Neuronal stem cell (in vitro differentiated cells): ENCODE results near the gene CALML4.
"Not testable (repeated sequence)": the region's sequence is repeated elsewhere in the genome, so short reads cannot be mapped to it uniquely, and the experiment has no call there.

Experiments used
- DNase-seq: peaks from one replicate; pipeline ENCODE4 v3.0.0-alpha.2; 2013; ENCODE audit warnings: low spot score
- H2AFZ ChIP-seq: one replicate; pipeline ENCODE4 v1.6.1; 2013; ENCODE audit warnings: mild to moderate bottlenecking, low read length, inconsistent platforms
- H2AK5ac ChIP-seq: 2 replicates; pipeline ENCODE4 v1.6.1; 2013; ENCODE audit warnings: low read depth, mild to moderate bottlenecking, inconsistent platforms, low read length, moderate library complexity, mixed read lengths
- H2BK120ac ChIP-seq: 2 replicates; pipeline ENCODE4 v1.6.1; 2013; ENCODE audit warnings: low read depth, mild to moderate bottlenecking, inconsistent platforms, low read length, moderate library complexity, mixed read lengths
- H2BK12ac ChIP-seq: one replicate; pipeline ENCODE4 v1.6.1; 2013; ENCODE audit warnings: low read length, inconsistent platforms
- H2BK15ac ChIP-seq: 2 replicates; pipeline ENCODE4 v1.6.1; 2013; ENCODE audit warnings: mild to moderate bottlenecking, low read length, inconsistent platforms, mixed read lengths
- H2BK5ac ChIP-seq: one replicate; pipeline ENCODE4 v1.6.1; 2013; ENCODE audit warnings: inconsistent platforms, mild to moderate bottlenecking, low read length, moderate library complexity
- H3K14ac ChIP-seq: one replicate; pipeline ENCODE4 v1.6.1; 2013; ENCODE audit warnings: low read length, inconsistent platforms
- H3K18ac ChIP-seq: 2 replicates; pipeline ENCODE4 v1.6.1; 2013; ENCODE audit warnings: low read length, inconsistent platforms
- H3K23ac ChIP-seq: 2 replicates; pipeline ENCODE4 v1.6.1; 2013; ENCODE audit warnings: low read depth, mild to moderate bottlenecking, mixed read lengths, low read length, inconsistent platforms; ENCODE audit not compliant: poor library complexity
- H3K27ac ChIP-seq: replicated peaks from 3 replicates; pipeline ENCODE4 v1.5.1; 2013; ENCODE audit warnings: low read length, inconsistent platforms
- H3K27me3 ChIP-seq, 3 experiments: 2 replicates each; pipeline ENCODE4 v1.6.1; 2013; ENCODE audit warnings: low read length in 3 of 3, mild to moderate bottlenecking in 2 of 3, inconsistent platforms in 1 of 3, low read depth in 1 of 3, mixed read lengths in 1 of 3, moderate library complexity in 1 of 3; ENCODE audit not compliant: control insufficient read depth in 3 of 3, insufficient read depth in 3 of 3
- H3K36me3 ChIP-seq, 2 donors: replicated peaks in 1 of 2; 2 replicates each; pipeline ENCODE4 v1.6.1; 2013; ENCODE audit warnings: low read length in 2 of 2; ENCODE audit not compliant: control insufficient read depth in 2 of 2, insufficient read depth in 2 of 2
- H3K4ac ChIP-seq: 2 replicates; pipeline ENCODE4 v1.6.1; 2013; ENCODE audit warnings: inconsistent platforms, mild to moderate bottlenecking, low read length, moderate library complexity
- H3K4me1 ChIP-seq, 2 donors: 1 replicate in 1 of 2; 2 replicates in 1 of 2; pipeline ENCODE4 v1.6.1; 2013; ENCODE audit warnings: low read length in 2 of 2, low read depth in 1 of 2; ENCODE audit not compliant: control insufficient read depth in 2 of 2, insufficient read depth in 1 of 2
- H3K4me2 ChIP-seq: one replicate; pipeline ENCODE4 v1.6.1; 2013; ENCODE audit warnings: mild to moderate bottlenecking, low read length, inconsistent platforms; ENCODE audit not compliant: insufficient read depth, poor library complexity, severe bottlenecking
- H3K4me3 ChIP-seq, 2 donors: 2 replicates each; pipeline ENCODE4 v1.5.1; 2013; ENCODE audit warnings: low read length in 2 of 2, mild to moderate bottlenecking in 2 of 2, inconsistent platforms in 1 of 2, moderate library complexity in 1 of 2
- H3K79me1 ChIP-seq: one replicate; pipeline ENCODE4 v1.6.1; 2013; ENCODE audit warnings: low read depth, mild to moderate bottlenecking, inconsistent platforms, low read length, moderate library complexity
- H3K9ac ChIP-seq: one replicate; pipeline ENCODE4 v1.6.1; 2013; ENCODE audit warnings: mild to moderate bottlenecking, low read depth, low read length, inconsistent platforms; ENCODE audit not compliant: poor library complexity
- H3K9me3 ChIP-seq, 2 donors: replicated peaks in 1 of 2; 2 replicates each; pipeline versions ENCODE3 to v1.6.1; 2013; ENCODE audit warnings: low read length in 2 of 2, mild to moderate bottlenecking in 2 of 2, inconsistent platforms in 1 of 2, low read depth in 1 of 2, mixed read lengths in 1 of 2, moderate library complexity in 1 of 2; ENCODE audit not compliant: control insufficient read depth in 2 of 2, insufficient read depth in 1 of 2
- H4K8ac ChIP-seq: one replicate; pipeline ENCODE4 v1.6.1; 2013; ENCODE audit warnings: low read depth, mild to moderate bottlenecking, inconsistent platforms, low read length, moderate library complexity
- H4K91ac ChIP-seq: one replicate; pipeline ENCODE4 v1.6.1; 2013; ENCODE audit warnings: low read length, low read depth, mild to moderate bottlenecking, inconsistent platforms; ENCODE audit not compliant: poor library complexity
- WGBS, 2 donors: extraction: QIAGEN DNeasy Blood & Tissue Kit; methylation state at CpG; one replicate each; pipeline ENCODE4 v1.1.7; 2013; ENCODE audit warnings: missing lambda C conversion rate in 2 of 2, mixed read lengths in 1 of 2; ENCODE audit not compliant: insufficient read length in 2 of 2, insufficient replicate concordance in 1 of 2; ENCODE audit errors: extremely low coverage in 2 of 2; 5-methylcytosine and 5-hydroxymethylcytosine counted together

The CALML4 gene

DNA sequence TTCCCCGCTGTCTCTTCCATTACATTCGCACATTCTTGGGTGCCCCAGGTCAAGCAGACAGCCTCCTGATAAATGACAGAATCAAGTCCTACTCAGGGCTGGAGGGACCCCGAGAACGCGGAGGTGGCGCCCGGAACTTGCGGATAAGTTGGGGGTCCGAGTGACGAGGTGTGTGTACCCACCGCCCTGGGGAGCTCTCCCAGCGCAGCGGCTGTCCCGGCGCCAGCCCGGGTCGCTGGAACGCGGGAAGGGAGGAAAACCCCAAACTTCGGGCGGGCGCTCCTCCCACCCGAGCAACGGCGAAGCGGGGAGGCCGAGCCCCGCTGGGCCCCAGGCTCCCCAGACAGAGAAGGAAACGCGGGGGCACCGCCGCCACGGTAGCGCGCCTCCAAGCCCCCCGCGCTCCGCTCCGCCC is 23.8 kb upstream of the CALML4 start:
- peak overlapping the region; percentile 95 for H3K9ac ChIP-seq
- no peak overlapping the region for H4K8ac ChIP-seq
- no peak overlapping the region for H2BK120ac ChIP-seq
- H3K27me3 ChIP-seq, result no peaks in the 10 kb centered on the region
- H2BK5ac ChIP-seq, result peak overlapping the region; percentile 76
- H3K4me2 ChIP-seq, result peak overlapping the region; percentile 98
- peak overlapping the region; percentile 93 for H2AFZ ChIP-seq
- no peak overlapping the region for H2BK12ac ChIP-seq
- H3K79me1 ChIP-seq, result peaks cover 9% of the 10 kb centered on the region
- peak overlapping the region; percentile 33 for H2BK15ac ChIP-seq
- H3K23ac ChIP-seq, result peak overlapping the region; percentile 75
- peaks cover 17% of the 10 kb centered on the region in 2 donors for H3K4me1 ChIP-seq
- peak overlapping the region; percentile 1 for H3K14ac ChIP-seq
- peak overlapping the region; percentile 96 for H3K18ac ChIP-seq
- no peak overlapping the region for H3K4ac ChIP-seq
- H3K9me3 ChIP-seq, result peaks cover 0 to 3% of the 10 kb centered on the region in 2 donors
- peaks cover 0 to 12% of the 10 kb centered on the region in 2 donors for H3K36me3 ChIP-seq
- DNase-seq, result no peak
- peak overlapping the region; percentile 83 to 86 for H3K4me3 ChIP-seq
- H4K91ac ChIP-seq, result no peak overlapping the region
- no peak overlapping the region for H3K27ac ChIP-seq
- peak overlapping the region; percentile 30 for H2AK5ac ChIP-seq
- WGBS, 2 donors, result no CpG with 5 or more reads among the region's 39 CpGs

- H3K9me3 ChIP-seq, result peaks cover 2 to 7% of the 10 kb centered on the region in 2 donors
- peak overlapping the region; percentile 93 for H2AFZ ChIP-seq
- no peak overlapping the region for H4K91ac ChIP-seq
- peaks cover 10% of the 10 kb centered on the region for H3K79me1 ChIP-seq
- no peak overlapping the region for H2BK120ac ChIP-seq
- H3K27me3 ChIP-seq, result no peaks in the 10 kb centered on the region
- peak overlapping the region; percentile 33 for H3K9ac ChIP-seq
- peak overlapping the region; percentile 96 for H3K18ac ChIP-seq
- peaks cover 0 to 15% of the 10 kb centered on the region in 2 donors for H3K36me3 ChIP-seq
- no peak for DNase-seq
- H3K4me3 ChIP-seq, result peak overlapping the region; percentile 83 to 86
- H3K4ac ChIP-seq, result no peak overlapping the region
- no peak overlapping the region for H3K14ac ChIP-seq
- peak overlapping the region; percentile 98 for H3K4me2 ChIP-seq
- peak overlapping the region; percentile 30 for H2AK5ac ChIP-seq
- peak overlapping the region; percentile 33 for H2BK15ac ChIP-seq
- no peak overlapping the region for H2BK12ac ChIP-seq
- no peak overlapping the region for H3K23ac ChIP-seq
- no peak overlapping the region for H4K8ac ChIP-seq
- no CpG with 5 or more reads among the region's 25 CpGs for WGBS, 2 donors
- H3K4me1 ChIP-seq, result peaks cover 16 to 17% of the 10 kb centered on the region in 2 donors
- no peak overlapping the region for H3K27ac ChIP-seq
- H2BK5ac ChIP-seq, result no peak overlapping the region
These were observed 23.2 kb upstream of the CALML4 start for GRCh38 chr15:68228143-68228970.

GRCh38 chr15:68227643-68228142 is 22.6 kb upstream of the CALML4 start:
- H3K18ac ChIP-seq, result no peak overlapping the region
- H3K9me3 ChIP-seq, result peaks cover 5 to 12% of the 10 kb centered on the region in 2 donors
- peaks cover 13% of the 10 kb centered on the region for H3K79me1 ChIP-seq
- WGBS, 2 donors, result no CpG with 5 or more reads among the region's 9 CpGs
- H3K4ac ChIP-seq, result no peak overlapping the region
- no peak overlapping the region for H2AFZ ChIP-seq
- H2BK120ac ChIP-seq, result no peak overlapping the region
- no peak overlapping the region for H4K91ac ChIP-seq
- no peak overlapping the region for H2AK5ac ChIP-seq
- no peak overlapping the region for H4K8ac ChIP-seq
- peaks cover 0 to 18% of the 10 kb centered on the region in 2 donors for H3K36me3 ChIP-seq
- peak overlapping the region in 1 of 2 donors; percentile 83 for H3K4me3 ChIP-seq
- no peak overlapping the region for H3K4me2 ChIP-seq
- H3K9ac ChIP-seq, result peak overlapping the region; percentile 33
- no peaks in the 10 kb centered on the region for H3K27me3 ChIP-seq
- H2BK5ac ChIP-seq, result no peak overlapping the region
- no peak overlapping the region for H3K23ac ChIP-seq
- no peak overlapping the region for H2BK12ac ChIP-seq
- DNase-seq, result no peak
- no peak overlapping the region for H3K14ac ChIP-seq
- no peak overlapping the region for H2BK15ac ChIP-seq
- H3K4me1 ChIP-seq, result peaks cover 16 to 17% of the 10 kb centered on the region in 2 donors
- no peak overlapping the region for H3K27ac ChIP-seq

GRCh38 chr15:68225442-68225841 is 20.3 kb upstream of the CALML4 start:
- not testable (repeated sequence) for DNase-seq, H4K91ac ChIP-seq, H2BK120ac ChIP-seq, H3K4me2 ChIP-seq, H3K4ac ChIP-seq, H2BK15ac ChIP-seq, H3K27me3 ChIP-seq, H2BK5ac ChIP-seq, H3K23ac ChIP-seq, H2BK12ac ChIP-seq, H3K9ac ChIP-seq, H2AK5ac ChIP-seq, H4K8ac ChIP-seq, H3K27ac ChIP-seq, H3K18ac ChIP-seq, H3K4me3 ChIP-seq, H2AFZ ChIP-seq, H3K14ac ChIP-seq
- WGBS, 2 donors, result no CpG with 5 or more reads among the region's 4 CpGs
- Histone ChIP-seq H3K9me3 (peaks cover 5 to 14% of the 10 kb centered on the region in 2 donors), H3K36me3 (peaks cover 0 to 21% of the 10 kb centered on the region in 2 donors), H3K79me1 (peaks cover 13% of the 10 kb centered on the region), H3K4me1 (peaks cover 12 to 16% of the 10 kb centered on the region in 2 donors)
